Activated CD4-positive, alpha-beta T cell treated with anti-CD3 and anti-CD28 coated beads, Interleukin-2, Interleukin-4, amounts not matched to agents 100 ng/mL and 50 ng/mL, durations not matched to agents 16 hours and 8 hours (primary cell): ENCODE data around the gene SPNS2.

Experiments
- DNase-seq: peaks from one replicate; pipeline ENCODE4 v3.0.0-alpha.2; 2020; ENCODE audit warnings: low spot score

Gene SPNS2

DNA sequence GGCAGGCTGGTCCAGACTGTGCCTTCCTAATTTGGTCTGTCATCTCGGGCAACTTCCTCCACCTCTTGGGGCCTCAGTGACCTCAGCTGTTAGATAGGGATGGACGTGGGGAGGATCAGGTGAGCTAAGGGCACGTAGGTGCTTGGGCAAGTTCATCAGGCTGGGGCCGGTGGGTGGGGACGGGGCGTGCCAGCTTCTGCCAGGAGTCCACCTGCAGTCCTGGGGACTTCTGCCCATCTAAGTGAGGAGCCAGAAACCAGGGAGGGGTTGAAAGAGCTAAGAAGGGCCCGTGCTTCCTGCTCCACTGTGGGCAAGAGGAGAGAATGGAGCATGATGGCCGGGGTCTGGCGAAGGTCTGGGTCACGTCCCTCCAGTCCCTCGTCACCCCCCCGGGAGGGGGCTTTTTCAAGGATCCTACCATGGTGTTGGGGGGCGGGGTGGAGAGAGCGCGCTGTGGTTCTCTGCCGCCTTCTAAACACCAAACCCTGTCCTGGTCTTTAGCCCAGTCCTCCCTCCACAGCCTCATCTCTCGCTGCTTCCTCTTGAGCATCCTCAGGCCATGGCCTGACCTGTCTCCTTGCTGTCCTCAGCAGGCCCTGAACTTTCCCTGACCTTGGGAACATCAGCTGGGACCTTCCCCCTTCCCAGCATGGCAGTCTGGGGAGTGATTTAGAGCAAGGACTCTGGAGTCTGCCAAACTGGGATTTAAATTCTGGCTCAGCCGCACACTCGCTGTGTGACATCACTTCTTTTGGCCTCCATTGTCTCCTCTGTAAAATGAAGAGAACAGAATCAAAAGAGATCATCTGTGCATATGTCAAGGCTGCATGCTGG lies 21.6 kb downstream of the SPNS2 start:
- no peak for DNase-seq

DNA sequence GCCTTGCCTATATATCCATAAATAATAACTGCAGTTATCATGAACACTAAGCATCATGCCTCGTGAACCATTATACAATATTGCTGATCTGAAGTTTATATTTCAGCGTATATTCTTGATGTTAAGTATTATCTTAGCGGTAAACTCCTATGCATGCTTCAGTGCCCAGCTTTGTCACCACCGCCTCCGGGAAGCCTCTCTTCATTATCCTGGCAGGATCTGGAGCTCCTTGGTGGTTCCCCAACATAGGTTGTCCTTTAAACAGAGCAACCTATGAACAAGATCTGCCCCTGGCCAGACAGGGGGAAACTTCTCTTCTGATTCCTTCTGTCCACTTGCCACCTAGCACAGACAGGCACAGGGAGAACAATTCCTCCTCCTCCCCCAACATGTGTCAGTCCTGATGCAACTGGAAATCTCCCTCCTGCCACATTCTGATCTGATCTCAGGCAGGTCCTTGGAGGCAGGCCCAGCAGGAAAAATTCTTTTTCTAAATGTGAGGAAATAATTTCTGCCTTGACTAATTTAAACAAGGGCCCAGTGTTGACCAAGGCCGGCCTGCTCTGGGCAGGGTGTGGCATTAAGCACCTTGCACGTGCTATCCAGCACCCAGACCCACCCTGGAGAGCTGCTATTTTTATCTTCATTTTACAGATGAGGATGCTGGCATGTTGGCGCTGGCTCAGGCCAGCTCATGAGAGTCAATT lies 22.4 kb downstream of the SPNS2 start:
- no peak for DNase-seq

DNA sequence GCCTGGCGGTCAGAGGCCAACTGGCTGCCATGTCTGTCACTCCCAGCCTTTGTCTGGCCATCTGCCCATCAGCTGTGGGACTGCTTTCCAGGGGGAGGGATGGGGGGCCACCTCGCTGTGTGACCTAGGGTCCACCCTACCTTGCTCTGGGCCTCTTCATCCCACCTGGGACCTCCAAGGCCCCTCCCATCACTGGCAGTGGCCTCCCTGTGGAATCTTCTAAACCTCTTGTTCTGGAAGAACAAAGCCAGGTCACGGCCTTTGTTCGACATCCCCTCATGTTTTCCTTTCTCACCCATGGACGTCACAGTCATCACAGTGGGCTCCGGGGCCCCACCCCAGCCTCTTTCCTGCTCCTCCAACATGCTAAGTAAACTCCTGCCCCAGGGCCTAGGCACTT lies 24.0 kb downstream of the SPNS2 start:
- no peak for DNase-seq

DNA sequence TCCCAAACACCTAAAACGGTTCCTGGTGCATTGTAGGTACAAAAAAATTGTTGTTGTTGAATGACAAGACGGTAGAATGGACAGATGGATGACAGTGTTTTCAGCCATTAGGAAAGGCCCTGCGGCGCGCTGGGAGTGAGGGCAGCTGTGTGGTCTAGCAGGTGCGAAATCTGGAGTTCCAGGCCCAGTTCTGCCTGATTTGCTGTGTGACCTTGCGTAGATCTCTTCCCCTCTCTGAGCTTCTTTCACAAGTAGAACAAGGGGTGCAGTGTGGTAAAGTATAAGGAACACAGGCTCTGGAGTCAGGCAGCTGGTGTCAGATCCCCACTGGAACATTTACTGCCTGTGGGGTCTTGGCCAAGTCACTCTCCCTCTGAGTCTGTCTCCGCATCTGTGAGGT lies 25.3 kb downstream of the SPNS2 start:
- no peak for DNase-seq

DNA sequence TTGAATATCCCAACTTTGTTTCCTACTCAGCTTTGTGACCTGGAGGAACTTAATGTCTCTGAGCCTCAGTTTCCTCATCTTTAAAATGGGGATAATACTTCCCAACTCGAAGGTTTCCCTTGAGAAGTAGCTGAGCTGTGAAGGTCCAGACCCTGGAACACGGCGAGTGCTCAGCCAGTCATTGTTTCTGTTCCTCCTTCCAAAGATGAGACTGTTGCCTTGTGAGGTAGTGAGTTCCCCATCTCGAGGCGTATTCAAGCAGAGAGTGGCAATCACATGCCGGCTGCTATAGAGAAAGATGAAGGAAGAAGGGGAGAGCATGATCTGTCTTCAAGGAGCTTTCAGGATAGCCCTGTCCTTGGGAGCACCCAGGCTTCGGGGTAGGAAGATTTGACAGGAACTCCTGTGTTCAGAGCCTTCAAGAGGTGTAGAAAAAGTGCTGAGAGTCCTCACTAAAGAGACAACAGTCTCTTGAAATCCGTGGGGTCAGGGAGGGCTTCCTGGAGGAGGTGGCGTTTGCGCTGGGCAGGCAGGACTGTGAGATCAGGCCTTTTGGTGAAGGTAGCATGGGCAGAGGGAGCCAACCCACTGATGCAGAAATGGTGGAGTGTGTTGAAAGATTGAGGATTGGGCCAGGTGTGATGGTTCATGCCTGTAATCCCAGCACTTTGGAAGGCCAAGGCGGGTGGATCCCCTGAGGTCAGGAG lies 27.2 kb downstream of the SPNS2 start:
- no peak for DNase-seq

DNA sequence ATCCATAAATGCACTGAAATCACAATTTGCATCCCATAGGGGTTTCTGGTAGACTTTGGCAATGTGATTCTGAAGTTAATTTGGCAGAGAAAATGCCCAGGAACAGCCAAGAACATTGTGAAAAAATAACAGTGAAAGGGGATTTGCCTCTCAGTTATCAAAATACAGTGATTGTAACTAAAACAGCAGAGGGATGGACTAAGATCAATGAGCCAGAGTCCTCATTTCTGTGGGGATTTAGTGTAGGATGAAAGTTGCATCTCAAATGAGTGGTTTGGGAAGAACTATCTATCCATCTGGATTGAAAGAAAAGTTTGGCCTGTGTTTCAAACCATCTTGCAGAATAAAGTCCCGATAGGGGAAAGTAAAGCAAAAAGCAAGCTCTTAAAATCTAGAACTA lies 28.5 kb downstream of the SPNS2 start:
- no peak for DNase-seq

DNA sequence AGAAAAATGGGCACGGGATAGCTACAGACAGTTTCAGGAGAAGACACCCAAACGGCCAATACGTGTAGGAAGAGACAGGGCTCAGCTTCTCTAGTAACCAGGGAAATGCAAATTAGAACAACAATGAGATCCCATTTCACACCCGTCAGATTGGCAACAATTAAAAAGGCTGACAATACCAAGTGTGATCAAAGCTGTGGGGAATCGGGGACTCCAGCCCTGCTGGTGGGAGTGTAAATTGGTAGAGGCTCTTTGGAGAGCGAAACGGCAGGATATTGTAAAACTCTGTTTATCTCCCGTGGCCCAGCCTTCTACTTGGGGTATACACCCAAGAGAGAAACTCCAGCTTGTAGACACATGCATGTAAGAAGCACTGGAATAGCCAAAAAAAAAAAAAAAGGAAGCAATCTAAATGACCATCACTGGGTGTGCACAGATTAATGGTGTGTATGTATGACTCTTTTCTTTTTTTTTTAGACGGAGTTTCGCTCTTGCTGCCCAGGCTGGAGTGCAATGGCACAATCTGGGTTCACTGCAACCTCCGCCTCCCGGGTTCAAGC lies 29.0 kb downstream of the SPNS2 start:
- no peak for DNase-seq

DNA sequence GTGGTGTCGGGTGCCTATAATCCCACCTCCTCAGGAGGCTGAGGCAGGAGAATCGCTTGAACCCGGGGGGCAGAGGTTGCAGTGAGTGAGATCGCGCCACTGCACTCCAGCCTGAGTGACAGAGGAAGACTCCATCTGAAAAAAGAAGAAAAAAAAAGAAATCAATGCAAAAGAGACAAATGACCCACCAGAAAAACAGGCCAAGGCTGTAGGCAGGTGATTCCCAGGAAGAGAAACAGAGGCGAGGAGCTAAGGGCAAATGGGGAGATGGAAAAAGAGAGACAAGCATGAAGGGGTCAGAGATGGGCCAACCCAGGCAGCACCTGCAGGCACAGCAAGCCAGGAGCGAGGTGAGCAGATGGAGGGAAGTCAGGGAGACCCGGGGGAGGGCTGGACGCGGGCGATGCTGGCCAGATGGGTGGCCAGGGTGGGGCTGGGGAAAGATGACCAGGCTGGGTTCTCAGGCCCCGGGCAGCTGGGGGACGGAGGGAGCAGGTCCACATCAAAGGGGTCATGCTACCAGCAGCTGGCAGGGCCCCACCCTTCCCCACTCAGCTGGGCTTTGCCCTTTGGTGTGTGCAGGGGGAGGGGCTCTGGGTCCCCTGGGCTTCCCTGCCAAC lies 31.0 kb downstream of the SPNS2 start:
- DNase-seq = no peak

DNA sequence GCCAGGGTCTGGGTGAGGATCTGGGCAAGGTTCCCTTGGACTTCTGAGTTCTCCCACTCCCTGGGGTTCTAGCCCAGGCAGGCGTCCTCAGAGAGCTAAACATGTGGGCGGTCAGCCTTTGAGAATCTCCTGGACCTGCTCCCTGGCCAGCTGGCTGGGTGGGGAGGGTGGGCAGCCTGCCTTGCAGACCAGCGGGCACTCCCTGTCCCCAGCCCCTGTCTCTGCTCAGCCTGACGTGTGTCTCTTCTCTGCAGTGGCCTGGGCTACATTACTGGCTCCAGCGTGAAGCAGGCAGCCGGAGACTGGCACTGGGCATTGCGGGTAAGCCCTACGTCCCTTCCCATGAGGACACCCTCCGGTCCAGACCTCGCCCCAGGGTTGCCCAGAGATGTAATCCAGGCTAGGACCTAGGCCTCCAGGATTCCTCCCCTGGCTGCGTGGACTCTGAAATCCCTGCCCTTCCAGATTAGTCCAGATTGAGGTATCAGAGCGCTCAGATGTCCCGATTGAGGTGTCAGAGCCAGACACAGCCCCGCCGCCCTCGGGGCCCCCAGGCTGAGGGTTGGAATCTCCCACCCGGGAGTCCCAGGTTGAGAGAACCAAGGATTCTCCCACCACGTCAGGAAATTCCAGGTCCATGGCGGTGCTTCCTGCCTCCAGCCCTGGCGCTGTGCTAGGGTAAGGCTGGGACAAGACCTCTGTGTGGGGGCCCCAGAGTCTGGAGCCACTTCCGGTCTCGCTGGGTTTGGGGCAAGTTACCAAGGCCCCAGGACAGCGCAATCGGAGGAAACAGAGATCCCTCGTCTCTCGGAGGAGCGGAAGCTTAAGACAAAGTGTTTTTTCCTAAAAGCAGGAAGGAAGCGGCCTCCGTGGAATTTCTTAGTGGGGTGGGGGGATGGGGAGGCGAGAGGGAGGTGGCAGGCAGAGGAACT lies 32.4 kb downstream of the SPNS2 start:
- DNase-seq = no peak

DNA sequence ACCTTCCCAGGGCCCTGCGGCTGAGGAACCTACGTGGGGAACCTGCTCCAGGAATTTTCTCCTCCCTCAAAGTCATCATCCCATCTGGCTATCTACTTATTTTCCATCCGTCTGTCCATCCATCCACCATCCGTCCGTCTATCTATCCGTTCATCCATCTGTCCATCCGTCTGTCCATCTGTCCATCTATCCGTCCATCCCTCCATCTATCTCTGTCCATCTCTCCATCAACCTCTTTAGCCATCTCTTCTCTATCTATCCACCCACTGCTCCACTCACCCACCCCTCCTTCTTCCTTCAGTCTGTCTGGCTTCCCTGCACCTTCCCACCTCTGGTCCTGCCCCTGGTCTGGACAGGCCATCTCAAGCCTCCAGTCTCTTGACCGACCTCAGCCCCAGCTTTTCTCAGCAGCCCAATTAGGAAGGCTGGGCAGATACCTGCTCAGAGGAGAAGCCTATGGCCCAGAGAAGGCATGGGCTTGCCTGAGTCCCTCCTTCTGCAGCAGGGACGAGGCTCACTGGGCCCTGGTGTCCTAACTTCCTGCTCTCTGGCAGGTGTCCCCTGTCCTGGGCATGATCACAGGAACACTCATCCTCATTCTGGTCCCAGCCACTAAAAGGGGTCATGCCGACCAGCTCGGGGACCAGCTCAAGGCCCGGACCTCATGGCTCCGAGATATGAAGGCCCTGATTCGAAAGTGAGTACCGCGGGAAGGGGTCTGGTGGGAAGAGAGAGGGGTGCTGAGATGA lies 33.5 kb downstream of the SPNS2 start:
- DNase-seq = no peak

DNA sequence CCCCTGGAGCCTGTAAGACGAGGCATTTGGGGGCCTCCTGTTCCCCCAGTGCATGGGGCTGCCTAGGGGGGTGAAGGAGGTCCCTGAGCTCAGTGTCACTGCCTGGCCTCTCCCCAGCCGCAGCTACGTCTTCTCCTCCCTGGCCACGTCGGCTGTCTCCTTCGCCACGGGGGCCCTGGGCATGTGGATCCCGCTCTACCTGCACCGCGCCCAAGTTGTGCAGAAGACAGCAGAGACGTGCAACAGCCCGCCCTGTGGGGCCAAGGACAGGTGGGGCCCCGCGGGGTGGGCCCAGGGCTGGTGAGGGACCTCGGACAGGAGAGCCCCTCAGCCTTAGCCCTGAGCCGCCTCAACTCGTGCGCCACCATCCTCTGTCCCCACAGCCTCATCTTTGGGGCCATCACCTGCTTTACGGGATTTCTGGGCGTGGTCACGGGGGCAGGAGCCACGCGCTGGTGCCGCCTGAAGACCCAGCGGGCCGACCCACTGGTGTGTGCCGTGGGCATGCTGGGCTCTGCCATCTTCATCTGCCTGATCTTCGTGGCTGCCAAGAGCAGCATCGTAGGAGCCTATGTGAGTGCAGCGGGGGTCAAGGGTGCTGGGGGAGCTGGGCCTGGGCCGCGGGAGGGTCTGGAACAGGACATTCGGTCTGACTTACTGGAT lies 34.3 kb downstream of the SPNS2 start:
- DNase-seq = no peak

DNA sequence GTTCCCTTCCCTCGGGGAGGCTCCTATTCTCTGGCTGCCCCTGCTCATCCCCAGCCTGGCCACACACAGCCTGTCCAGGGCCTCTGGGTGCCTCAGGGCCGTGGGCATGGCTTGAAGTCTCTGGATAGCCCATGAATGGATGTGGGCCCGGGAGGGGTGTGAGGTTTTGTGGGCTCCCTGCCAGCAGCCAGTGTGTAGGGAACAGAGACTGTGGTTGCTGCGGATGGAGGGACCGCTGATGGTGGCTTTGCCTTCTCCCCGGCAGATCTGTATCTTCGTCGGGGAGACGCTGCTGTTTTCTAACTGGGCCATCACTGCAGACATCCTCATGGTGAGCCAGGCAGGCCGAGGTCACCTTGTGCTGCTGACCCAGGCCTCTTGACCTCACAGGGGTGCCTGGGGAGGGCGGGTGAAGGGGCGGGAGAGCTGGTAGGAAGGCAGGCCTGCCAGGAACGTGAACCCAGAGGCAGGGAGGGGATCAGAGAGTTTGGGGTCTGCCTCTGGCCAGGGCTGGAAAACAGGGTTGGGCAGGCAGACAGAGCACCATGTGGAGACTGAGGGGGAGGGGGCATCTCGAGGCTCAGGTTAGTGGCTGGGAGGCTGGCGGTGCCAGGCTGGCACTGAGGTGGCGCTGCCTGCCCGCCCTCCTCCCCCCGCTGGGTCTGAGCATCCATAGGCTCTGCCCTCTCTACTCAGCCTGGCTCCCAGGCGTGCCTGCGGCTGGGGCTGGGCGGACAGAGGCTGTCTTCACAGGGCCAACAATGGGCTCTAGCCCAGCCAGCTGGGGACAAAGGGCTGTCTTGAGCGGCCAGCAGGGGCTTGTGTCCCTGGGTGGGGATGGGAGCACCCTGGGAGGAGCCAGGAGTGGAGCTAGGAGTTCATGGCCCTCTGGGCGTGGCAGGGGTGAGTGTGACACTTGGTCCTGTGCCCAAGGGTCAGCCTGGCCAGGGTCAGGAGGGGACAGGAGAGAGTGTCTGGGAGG lies 35.1 kb downstream of the SPNS2 start:
- no peak for DNase-seq

DNA sequence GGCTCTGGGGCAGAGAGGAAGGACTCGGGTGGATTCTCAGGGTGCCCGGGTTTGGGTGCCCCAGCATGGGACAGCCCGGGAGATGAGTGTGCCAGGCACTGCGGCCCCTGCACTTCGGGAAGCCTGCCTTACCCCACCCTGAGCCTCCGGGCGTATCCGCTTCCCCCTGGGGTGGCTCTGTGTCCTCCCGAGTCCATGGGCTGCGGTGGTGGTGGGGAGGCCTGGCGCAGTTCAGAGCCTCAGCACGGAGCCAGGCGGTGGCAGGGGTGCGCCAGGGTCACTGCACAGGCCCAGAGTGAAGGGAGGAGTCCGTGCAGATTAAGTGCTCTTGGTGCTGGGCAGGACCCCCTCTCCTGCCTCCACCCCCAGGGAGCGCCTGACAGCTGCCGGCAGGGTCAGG lies 35.8 kb downstream of the SPNS2 start:
- DNase-seq = no peak

DNA sequence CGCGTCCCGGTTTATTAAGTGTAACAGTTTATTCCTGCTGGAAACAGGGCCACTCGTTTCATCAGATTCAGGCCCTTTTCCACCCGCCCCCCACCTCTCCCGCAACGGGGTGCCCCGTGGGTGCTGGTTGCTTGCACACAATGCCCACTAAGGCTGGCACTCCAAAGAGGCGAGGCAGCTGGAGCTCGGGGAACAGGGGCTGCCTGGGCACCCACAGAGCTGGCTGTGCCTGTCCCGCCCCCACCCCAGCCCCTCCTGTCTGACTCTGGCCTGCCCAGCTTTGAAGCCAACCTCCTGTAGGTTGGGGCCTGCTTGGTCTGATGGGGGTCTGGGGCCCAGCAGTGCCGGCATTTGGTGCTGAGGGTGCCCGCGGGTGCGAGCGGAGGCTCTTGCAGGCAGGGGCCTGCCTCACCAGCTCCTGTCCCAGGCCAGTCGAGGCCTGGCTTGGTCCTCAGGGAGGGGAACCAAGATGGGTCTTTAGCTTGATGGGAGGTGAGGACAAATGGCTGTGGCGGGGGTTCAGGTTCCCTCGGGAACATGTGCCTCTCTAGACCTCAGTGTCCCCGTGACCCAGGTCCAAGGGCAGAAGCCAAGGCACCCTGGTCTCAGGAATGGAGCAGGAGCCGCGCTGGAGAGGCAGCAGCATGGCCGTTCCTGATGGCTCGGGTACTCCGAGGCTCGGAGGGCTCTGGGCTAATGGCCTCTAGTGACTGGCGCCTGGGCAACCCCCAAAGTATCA lies 36.4 kb downstream of the SPNS2 start:
- DNase-seq = no peak

DNA sequence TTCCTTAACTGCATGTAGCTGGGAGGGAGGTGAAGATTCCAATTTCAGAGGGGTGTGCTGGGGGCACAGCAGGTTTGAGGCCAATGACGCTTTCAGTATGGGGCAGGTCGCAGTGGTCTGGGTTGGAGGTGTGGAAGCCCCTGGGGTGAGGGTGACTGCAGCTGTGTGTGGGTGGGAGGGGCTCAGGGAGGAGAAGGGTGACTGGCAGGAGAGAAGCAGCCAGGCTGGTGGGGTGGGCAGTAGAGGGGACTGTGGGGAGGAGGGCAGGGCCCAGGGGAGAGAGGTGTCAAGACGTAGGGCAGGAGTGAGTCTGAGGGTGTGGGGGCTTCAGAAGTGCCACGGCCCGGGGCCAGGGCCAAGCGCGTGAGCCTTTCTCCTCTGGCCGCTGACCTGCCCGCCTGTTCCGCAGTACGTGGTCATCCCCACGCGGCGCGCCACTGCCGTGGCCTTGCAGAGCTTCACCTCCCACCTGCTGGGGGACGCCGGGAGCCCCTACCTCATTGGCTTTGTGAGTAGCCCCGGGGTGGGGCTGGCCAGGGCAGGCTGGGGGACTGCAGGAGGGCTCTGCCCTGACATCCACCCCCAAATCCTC lies 37.1 kb downstream of the SPNS2 start:
- DNase-seq = no peak

DNA sequence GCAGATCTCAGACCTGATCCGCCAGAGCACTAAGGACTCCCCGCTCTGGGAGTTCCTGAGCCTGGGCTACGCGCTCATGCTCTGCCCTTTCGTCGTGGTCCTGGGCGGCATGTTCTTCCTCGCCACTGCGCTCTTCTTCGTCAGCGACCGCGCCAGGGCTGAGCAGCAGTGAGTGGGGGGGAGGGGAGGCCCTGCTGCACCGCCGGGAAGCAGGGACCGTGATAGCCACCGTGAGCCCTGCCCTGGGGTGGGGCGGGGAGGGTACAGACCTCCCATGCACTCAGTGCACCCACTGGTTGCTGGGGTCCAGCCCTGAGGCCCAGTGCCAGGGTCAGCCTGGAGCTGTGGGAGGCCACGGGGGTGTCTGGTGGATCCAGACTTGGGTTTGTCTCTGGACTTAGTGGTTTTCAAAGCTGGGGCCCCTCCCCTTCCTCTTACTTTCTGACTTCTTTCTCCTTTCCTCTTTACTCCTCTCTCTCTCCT lies 37.6 kb downstream of the SPNS2 start:
- no peak for DNase-seq

DNA sequence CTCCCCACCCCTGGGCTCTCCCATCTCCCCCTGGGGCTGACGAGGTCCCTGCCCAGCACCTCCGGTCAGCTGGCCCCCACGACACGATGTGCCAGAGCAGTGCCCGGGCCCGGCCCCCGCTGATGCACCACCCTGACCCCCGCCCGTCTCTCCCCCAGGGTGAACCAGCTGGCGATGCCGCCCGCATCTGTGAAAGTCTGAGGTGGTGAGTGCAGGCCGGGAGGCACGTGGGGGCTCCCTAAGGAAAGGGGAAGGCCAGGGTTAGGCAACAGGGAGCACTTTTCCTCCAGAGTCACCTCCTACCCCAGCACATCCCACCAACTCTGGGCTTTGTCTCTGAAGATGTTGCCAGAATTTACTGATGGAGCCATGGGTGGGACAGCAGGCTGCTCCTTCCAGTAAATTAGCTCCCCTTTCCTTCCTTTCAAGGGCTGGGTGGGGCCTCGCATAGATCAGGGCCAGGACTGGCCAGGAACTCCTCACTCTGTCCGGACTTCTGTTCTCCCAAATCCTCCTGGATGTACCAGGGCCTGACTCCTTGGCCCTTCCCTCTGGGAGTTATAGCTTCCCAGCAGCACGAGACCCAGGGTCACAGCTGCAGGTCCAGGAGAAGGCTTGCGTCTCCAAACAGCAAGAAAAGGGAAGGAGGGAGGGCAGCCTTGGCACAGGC lies 38.2 kb downstream of the SPNS2 start:
- DNase-seq = no peak
